ENCODE measurements around the gene RSL1D1. TPM values are rescaled to one million over a fixed set of nuclear protein-coding genes. Genes with fewer than 3 reads are reported as not detected.
"Not testable (repeated sequence)": the region's sequence is repeated elsewhere in the genome, so short reads cannot be mapped to it uniquely, and the experiment has no call there.

RSL1D1 gene
- total RNA-seq, 2 experiments from 2014 or later: 224 to 237 TPM

GRCh38 chr16:11784381-11784780 is 67.0 kb downstream of the RSL1D1 start:
- not testable (repeated sequence) for H3K4me3 Mint-ChIP-seq; H3K27me3 ChIP-seq (ENCODE audit: control insufficient read depth in 1 of 2, insufficient read depth in 2 of 2, low read length in 2 of 2); ATAC-seq (ENCODE audit: poor library complexity); H3K9me3 Mint-ChIP-seq; DNase-seq; H3K27me3 Mint-ChIP-seq; H3K4me3 ChIP-seq (ENCODE audit: low read length); H3K9me3 ChIP-seq (ENCODE audit: control insufficient read depth in 1 of 2, insufficient read depth in 1 of 2, low read length in 2 of 2)
- intact Hi-C loops (cut with DNase I, micrococcal nuclease): loop anchor here in 1 of 2 experiments (5.0 to 10.0 kb wide), 2 partner anchors 68 to 290 kb away; partner anchors contain the start of gene RSL1D1
- Mint-ChIP-seq H3K4me1 (ENCODE audit: low read depth) (peaks cover 71% of the 10 kb centered on the region), H3K27ac (peak overlapping the region; percentile 94), H3K36me3 (ENCODE audit: low read depth) (peaks cover 37% of the 10 kb centered on the region)
- peaks cover 17% of the 10 kb centered on the region for H3K36me3 ChIP-seq (ENCODE audit: insufficient read depth, low read length)
- peak overlapping the region; percentile 95 to 98 for H3K27ac ChIP-seq (ENCODE audit: low read depth in 1 of 2, low read length in 2 of 2)
- ChIA-PET POLR2A (interaction anchor here (5.1 to 8.1 kb wide), 2 partner anchors 12 to 42 kb away, joined by 50 to 163 read pairs; partner anchors contain the start of genes TXNDC11 and ZC3H7A), CTCF (interaction anchor here (0.8 to 4.0 kb wide), 2 partner anchors 13 to 15 kb away, joined by 3 to 31 read pairs; partner anchors contain the start of gene ZC3H7A)
- peaks cover 74% of the 10 kb centered on the region for H3K4me1 ChIP-seq (ENCODE audit: insufficient read depth, low read length)

- intact Hi-C loops (cut with DNase I, micrococcal nuclease): loop anchor here in 1 of 2 experiments (5.0 to 10.0 kb wide), 2 partner anchors 68 to 291 kb away; partner anchors contain the start of gene RSL1D1
- H3K4me3 ChIP-seq (ENCODE audit: low read length): peak overlapping the region; percentile 49
- Mint-ChIP-seq H3K9me3 (no peaks in the 10 kb centered on the region), H3K27ac (peak overlapping the region; percentile 94), H3K4me1 (ENCODE audit: low read depth) (peaks cover 69% of the 10 kb centered on the region), H3K27me3 (no peaks in the 10 kb centered on the region), H3K4me3 (peak overlapping the region; percentile 76), H3K36me3 (ENCODE audit: low read depth) (peaks cover 41% of the 10 kb centered on the region)
- POLR2A ChIA-PET: interaction anchor here (5.1 to 8.1 kb wide), 2 partner anchors 12 to 41 kb away, joined by 50 to 163 read pairs; partner anchors contain the start of genes TXNDC11 and ZC3H7A
- TF ChIP-seq CTCF (IDR thresholded peaks at IDR 0.05): no peak
- ATAC-seq (ENCODE audit: poor library complexity): no peak
- H3K27ac ChIP-seq (ENCODE audit: low read depth in 1 of 2, low read length in 2 of 2): peak overlapping the region; percentile 95 to 98
- peaks cover 71% of the 10 kb centered on the region for H3K4me1 ChIP-seq (ENCODE audit: insufficient read depth, low read length)
- no peak for DNase-seq
- no peaks in the 10 kb centered on the region for H3K27me3 ChIP-seq (ENCODE audit: control insufficient read depth in 1 of 2, insufficient read depth in 2 of 2, low read length in 2 of 2)
- peaks cover 21% of the 10 kb centered on the region for H3K36me3 ChIP-seq (ENCODE audit: insufficient read depth, low read length)
- H3K9me3 ChIP-seq (ENCODE audit: control insufficient read depth in 1 of 2, insufficient read depth in 1 of 2, low read length in 2 of 2): no peaks in the 10 kb centered on the region
- CTCF ChIA-PET: interaction anchor here (0.8 to 4.0 kb wide), 2 partner anchors 13 to 16 kb away, joined by 3 to 31 read pairs; partner anchors contain the start of gene ZC3H7A
These were observed 67.3 kb downstream of the RSL1D1 start for GRCh38 chr16:11784038-11784369.

Other genes starting within 250 kb of the RSL1D1 start
- 10 to 100 TPM; 76.3 to 79.7 TPM for gene SNN, start 183.1 kb downstream of the RSL1D1 start, total RNA-seq
- gene TXNDC11, start 108.7 kb downstream of the RSL1D1 start, total RNA-seq: 100 to 1,000 TPM; 111 to 112 TPM
- 100 to 1,000 TPM; 131 to 143 TPM for gene ZC3H7A, start 54.3 kb downstream of the RSL1D1 start, total RNA-seq
- gene GSPT1, start 64.4 kb upstream of the RSL1D1 start, total RNA-seq: 100 to 1,000 TPM; 257 to 269 TPM
- gene NPIPB2, start 90.5 kb upstream of the RSL1D1 start, total RNA-seq: 10 to 100 TPM; 10.6 to 12.3 TPM
- not detected for gene TNFRSF17, start 113.7 kb upstream of the RSL1D1 start, total RNA-seq
- 10 to 100 TPM; 26.7 to 27.4 TPM for gene SNX29, start 125.2 kb upstream of the RSL1D1 start, total RNA-seq